ENCODE measurements around the gene CARF. TPM values are rescaled to one million over a fixed set of nuclear protein-coding genes. Genes with fewer than 3 reads are reported as not detected.
A peak's percentile ranks its signal among the peaks of the same experiment; 100 is the strongest.

The CARF gene
- total RNA-seq, 1 experiment from 2014 or later, result 4.2 TPM

GRCh38 chr2:202934456-202934855, 22.4 kb downstream of the CARF start:
- Histone ChIP-seq H4K5ac (ENCODE audit: insufficient read length, low read depth, low read length) (no peak overlapping the region), H3K9ac (ENCODE audit: extremely low read depth, insufficient read length, low read length) (no peak overlapping the region), H3K27me3 (ENCODE audit: insufficient read depth, low read length) (no peaks in the 10 kb centered on the region), H3K4me2 (ENCODE audit: insufficient read depth, insufficient read length, low read length) (no peak overlapping the region), H2BK20ac (ENCODE audit: low read depth, low read length, poor library complexity, severe bottlenecking) (no peak overlapping the region), H3K23me2 (ENCODE audit: insufficient read length, low read depth, low read length, poor library complexity, severe bottlenecking) (no peaks in the 10 kb centered on the region), H3T11ph (ENCODE audit: low read length) (no peak overlapping the region), H3K18ac (ENCODE audit: insufficient read length, low read depth, low read length) (no peak overlapping the region), H3K4ac (ENCODE audit: low read depth, low read length) (no peak overlapping the region), H2AFZ (ENCODE audit: low read length) (no peak overlapping the region), H3K79me1 (ENCODE audit: insufficient read depth, low read depth, low read length, poor library complexity, severe bottlenecking) (no peaks in the 10 kb centered on the region), H3K4me1 (ENCODE audit: insufficient read depth, low read length) (no peaks in the 10 kb centered on the region), H2AK5ac (ENCODE audit: insufficient read length, low read length) (no peak overlapping the region), H2BK15ac (ENCODE audit: low read depth, low read length) (no peak overlapping the region), H3K9me3 (ENCODE audit: control insufficient read depth, low read depth, low read length) (no peaks in the 10 kb centered on the region), H3K27ac (ENCODE audit: insufficient read length, low read depth, low read length) (no peak overlapping the region), H3K23ac (ENCODE audit: insufficient read length, low read depth, low read length) (no peak overlapping the region), H4K8ac (replicated peaks; ENCODE audit: insufficient read length, low read depth, low read length) (no peak overlapping the region), H2BK12ac (ENCODE audit: insufficient read length, low read depth, low read length) (no peak overlapping the region), H4K91ac (ENCODE audit: insufficient read length, low read depth, low read length) (no peak overlapping the region), H3K56ac (ENCODE audit: insufficient read length, low read depth, low read length) (no peak overlapping the region), H2BK120ac (ENCODE audit: low read depth, low read length, poor library complexity, severe bottlenecking) (no peak overlapping the region), H3K79me2 (ENCODE audit: insufficient read depth, low read length) (no peaks in the 10 kb centered on the region), H2BK5ac (ENCODE audit: insufficient read length, low read length) (no peak overlapping the region), H4K20me1 (ENCODE audit: control insufficient read depth, insufficient read depth, insufficient read length) (no peaks in the 10 kb centered on the region), H3K14ac (ENCODE audit: insufficient read depth, low read length) (no peak overlapping the region)
- no peak for DNase-seq
- no peak overlapping the region for H3K4me3 Mint-ChIP-seq
- peak overlapping the region in 1 of 3 experiments; percentile 48; a peak in 1 of 7 replicates for H3K27ac Mint-ChIP-seq
- H3K27me3 Mint-ChIP-seq (ENCODE audit: low read depth), result no peaks in the 10 kb centered on the region
- no peak for TF ChIP-seq CTCF (conservative IDR thresholded peaks at IDR 0.05)
- H3K9me3 Mint-ChIP-seq, result no peaks in the 10 kb centered on the region; a peak in 1 of 5 replicates
- H3K36me3 Mint-ChIP-seq (ENCODE audit: insufficient read depth in 1 of 3, low read depth in 3 of 3), result peaks cover 0 to 4% (median 2%) of the 10 kb centered on the region in 3 experiments; a peak in 2 of 7 replicates
- no CpG with 5 or more reads among the region's 2 CpGs for WGBS (ENCODE audit: extremely low coverage, insufficient read length, low lambda C conversion rate)
- H3K4me1 Mint-ChIP-seq, result no peaks in the 10 kb centered on the region
